ENCODE data around the gene KCTD3.

Gene KCTD3

GRCh38 chr1:215605011-215605621 lies 38.0 kb downstream of the KCTD3 start:
- DNase-seq (ENCODE audit: low read depth in 2 of 2): no peak

- no peak for DNase-seq (ENCODE audit: low read depth in 2 of 2)
These were observed 38.9 kb downstream of the KCTD3 start for GRCh38 chr1:215606036-215606435.

DNA sequence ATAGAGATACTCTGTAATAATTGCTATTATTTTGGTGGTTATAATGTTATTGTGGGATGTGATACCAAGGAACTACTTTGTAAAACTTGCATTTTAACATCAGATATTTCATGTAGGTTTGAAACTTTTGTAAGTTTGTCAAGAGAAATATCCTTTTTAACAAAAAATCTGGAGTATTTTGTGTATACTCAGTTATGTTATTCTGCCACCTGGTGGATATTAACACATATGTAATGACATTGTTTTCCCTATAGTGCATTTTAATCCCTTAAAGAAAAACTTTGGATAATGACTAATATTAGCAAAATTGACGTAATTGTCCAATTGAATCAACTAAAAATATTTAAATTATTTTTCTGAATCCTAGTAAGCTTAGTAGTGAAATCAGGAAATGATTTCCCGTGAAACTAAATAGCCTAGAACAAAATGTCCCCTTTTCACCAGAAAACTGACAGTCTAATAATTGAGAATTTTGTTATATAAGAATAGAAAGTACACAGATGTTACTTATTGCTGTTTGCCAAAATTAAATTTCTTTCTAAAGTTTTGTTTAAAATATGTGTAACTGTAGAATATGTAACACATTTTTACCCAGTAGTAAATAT lies 39.6 kb downstream of the KCTD3 start:
- DNase-seq (ENCODE audit: low read depth in 2 of 2): no peak

DNA sequence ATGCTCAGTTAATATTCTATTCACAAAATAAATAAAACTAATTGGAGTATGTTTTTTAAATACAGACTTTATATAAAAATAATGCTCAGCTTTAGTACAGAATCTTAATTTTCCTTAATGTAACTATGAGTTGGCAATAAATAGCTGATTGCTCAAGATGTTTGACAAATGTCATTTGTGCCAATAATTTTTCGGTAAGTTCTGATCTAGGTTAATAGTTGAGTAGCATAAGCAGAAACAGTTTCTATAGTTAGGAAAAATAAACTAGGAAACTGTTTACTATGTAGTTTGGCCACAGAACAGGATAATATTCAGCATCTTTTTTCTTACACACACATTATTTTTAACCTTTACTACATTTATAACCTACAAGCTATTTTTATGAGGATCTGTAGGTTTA lies 40.3 kb downstream of the KCTD3 start:
- no peak for DNase-seq (ENCODE audit: low read depth in 2 of 2)

DNA sequence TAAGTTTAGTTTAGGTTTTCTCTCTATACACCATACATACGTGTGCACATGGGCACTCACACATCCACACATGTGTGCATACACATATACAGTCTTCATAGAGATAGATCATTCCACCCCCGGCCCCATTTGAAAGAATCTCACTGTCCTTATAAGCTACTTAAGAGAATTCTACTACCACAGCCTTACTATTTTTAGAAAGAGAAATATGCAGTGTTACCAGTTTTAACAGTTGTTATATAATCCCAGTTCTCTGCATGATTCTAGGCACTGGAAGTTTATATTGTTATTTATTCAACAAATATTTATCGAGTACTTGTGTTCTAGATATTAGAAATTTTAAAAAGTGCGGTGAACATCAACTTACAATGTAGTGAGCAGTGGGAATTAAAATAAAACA lies 41.5 kb downstream of the KCTD3 start:
- DNase-seq (ENCODE audit: low read depth in 2 of 2): no peak

- no peak for DNase-seq (ENCODE audit: low read depth in 2 of 2)
These were observed 45.3 kb downstream of the KCTD3 start for GRCh38 chr1:215612391-215612790.

DNA sequence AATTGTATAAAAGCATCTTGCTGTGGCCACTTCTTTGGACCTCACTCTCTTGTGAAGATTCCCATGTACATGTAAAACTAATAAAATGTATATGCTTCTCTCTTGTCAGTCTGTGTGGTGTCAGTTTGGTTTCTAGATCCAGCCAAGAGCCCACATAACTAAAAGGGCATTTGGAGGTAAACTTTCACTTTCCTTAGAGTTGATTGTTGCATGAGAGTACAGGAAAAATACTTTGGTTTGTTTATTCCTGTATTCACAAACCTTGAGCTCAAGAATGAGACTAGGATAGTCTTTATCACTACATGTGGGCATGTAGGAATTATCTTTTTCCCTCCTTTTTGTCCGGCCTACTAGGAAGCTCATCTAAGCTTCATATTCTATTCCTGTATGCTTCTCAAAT lies 50.9 kb downstream of the KCTD3 start:
- DNase-seq (ENCODE audit: low read depth in 2 of 2): no peak

- no peak for DNase-seq (ENCODE audit: low read depth in 2 of 2)
These were observed 56.1 kb downstream of the KCTD3 start for GRCh38 chr1:215623162-215623561.

GRCh38 chr1:215625949-215626348 lies 58.8 kb downstream of the KCTD3 start:
- DNase-seq (ENCODE audit: low read depth in 2 of 2): no peak

- no peak for DNase-seq (ENCODE audit: low read depth in 2 of 2)
These were observed 63.9 kb downstream of the KCTD3 start for GRCh38 chr1:215631040-215631439.

GRCh38 chr1:215631489-215631888 lies 64.4 kb downstream of the KCTD3 start:
- no peak for DNase-seq (ENCODE audit: low read depth in 2 of 2)

- no peak for DNase-seq (ENCODE audit: low read depth in 2 of 2)
These were observed 68.7 kb downstream of the KCTD3 start for GRCh38 chr1:215635827-215636226.

- DNase-seq (ENCODE audit: low read depth in 2 of 2): no peak
These were observed 69.3 kb downstream of the KCTD3 start for GRCh38 chr1:215636258-215636965.

- no peak for DNase-seq (ENCODE audit: low read depth in 2 of 2)
These were observed 70.0 kb downstream of the KCTD3 start for GRCh38 chr1:215637041-215637573.

DNA sequence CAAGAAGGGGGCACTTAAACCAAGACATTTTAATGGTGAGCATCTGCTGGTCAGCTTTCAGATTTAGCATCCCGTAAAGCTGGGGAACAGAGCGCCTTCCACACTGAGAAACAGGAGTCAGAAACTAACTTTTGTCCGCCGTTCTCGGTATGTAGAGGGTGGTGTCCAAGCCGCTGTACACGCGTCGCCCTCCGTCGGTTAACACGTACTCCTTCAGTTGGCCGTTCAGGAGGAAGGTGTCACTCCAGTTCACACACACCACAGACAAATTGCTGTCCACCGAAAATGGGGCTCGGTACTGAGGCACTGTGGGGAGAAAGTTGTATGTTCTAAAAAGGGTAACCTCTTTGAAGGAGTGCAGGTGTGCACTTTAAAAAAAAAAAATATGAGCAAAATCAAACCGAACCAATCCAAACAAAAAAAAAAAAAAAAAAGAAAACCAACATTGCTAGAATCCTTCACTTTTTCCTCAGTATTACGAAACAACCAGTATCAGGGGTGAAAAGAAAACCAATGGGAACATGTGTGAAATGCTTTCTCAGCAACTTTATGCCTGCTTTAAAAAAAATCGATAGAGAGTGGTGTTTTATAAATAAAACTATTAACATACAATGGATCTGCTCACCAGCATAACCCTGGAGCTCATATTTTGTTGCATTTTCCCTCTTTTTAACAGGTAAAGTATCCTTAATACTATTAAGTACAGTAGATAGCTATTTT lies 73.5 kb downstream of the KCTD3 start:
- no peak for DNase-seq (ENCODE audit: low read depth in 2 of 2)

DNA sequence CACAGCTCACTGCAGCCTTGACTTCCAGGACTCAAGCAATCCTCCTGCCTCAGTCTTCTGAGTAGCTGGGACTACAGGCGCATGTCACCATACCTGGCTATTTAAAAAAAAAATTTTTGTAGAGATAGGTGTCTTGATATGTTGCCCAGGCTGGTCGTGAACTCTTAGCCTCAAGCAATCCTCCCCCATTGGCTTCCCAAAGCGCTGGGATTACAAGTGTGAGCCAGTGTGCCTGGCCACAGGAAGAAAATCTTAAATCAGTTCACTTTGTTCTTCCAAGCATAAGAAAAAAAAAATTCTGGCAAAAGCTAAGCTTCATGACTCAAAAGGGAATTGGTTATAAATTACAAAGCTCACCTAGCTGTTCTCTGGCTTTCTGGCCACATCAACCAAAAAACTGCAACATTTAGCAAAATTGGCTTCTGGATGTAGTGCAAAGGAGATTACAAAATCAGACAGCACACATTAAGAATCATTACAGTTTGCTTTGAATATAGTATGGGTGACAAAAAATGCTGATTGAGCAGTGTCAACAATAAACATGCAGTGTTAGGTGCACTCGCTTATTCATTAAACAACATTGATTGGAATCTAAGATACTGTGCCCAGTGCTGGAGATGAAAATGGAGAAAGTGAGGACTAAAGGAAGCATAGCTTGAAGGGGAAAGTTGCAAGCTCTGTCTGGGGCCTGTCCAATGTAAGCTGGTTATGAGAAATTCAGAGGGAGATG lies 76.7 kb downstream of the KCTD3 start:
- DNase-seq (ENCODE audit: low read depth in 2 of 2): no peak

GRCh38 chr1:215645182-215645581 lies 78.1 kb downstream of the KCTD3 start:
- no peak for DNase-seq (ENCODE audit: low read depth in 2 of 2)

DNA sequence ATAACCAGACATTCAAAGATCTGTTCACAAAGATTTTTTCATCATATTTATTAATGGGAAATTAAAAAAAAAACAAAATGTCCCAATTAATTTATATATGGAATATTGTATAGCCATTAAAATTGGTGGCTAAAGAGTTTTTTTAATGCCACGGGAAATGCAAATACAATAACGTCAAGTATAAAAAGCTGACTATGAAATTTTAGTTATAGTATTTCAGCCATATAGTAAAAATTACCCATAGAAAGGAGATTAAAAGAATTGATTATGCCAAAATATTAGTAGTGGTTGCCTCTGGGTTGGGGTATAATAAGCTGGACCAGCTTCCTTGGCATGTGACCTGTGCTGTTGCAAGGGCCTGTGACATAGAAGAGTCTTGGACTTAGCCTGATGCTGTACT lies 78.8 kb downstream of the KCTD3 start:
- DNase-seq (ENCODE audit: low read depth in 2 of 2): no peak

DNA sequence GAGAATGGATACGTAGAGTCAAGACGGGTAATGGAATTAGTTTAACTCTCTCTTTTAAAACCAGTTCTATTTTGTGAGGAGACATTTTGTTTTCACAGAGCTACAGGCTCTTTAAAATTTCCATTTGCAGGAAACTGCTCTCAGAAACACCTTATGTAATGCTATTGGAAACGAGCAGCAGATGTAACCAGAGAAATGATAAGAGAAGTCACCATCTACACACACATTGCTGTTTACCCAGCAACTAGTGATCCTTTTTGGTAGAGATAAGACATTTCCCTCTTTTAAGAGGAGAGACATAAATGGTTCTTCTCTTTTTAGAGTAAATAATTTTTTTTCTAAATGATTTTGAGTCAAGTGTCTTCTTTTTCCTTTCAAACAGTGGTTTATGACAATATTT lies 80.6 kb downstream of the KCTD3 start:
- DNase-seq (ENCODE audit: low read depth in 2 of 2): no peak

- no peak for DNase-seq (ENCODE audit: low read depth in 2 of 2)
These were observed 81.9 kb downstream of the KCTD3 start for GRCh38 chr1:215648957-215649356.

DNA sequence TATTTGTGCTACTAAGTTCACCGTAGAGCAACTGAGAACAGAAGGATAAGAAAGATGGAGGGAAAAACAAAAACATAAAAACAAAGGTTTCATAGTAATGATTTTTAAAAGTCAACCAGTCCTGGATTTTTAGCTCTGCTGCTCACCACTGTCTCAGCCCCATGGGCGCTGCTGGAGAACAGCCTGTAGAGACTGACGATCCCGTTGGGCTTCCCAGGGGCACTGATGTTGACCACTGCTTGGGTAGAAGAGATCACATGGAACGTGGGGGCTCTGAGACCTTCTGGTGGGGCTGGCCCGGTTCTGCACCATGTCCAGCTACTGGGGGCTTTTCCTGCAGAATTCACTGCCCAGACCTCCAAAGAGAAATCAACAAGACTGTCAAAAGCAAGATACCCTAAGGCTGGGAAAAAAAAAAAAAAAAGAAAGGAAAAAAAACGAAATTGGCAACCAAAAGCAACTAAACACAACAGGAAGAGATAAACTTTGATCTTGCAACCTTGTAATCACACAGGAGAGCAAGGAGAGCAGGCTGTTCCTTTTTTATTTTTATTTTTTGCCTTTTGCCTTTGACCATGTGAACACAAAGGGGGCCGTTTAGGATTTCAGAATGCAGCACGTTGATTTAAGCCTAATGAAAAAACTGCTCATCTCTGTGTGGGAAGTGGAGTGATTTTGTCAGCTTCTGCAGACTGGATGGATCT lies 83.5 kb downstream of the KCTD3 start:
- no peak for DNase-seq (ENCODE audit: low read depth in 2 of 2)

Measured in stimulated activated CD8-positive, alpha-beta memory T cell treated with anti-CD3 and anti-CD28 coated beads, Interleukin-15, amount 100 ng/mL, for 48 hours (primary cell).